Testis (tissue), 3 donors: ENCODE measurements around the gene CERT1. TPM values are rescaled to one million over a fixed set of nuclear protein-coding genes. Genes with fewer than 3 reads are reported as not detected.
"Not testable (repeated sequence)": the region's sequence is repeated elsewhere in the genome, so short reads cannot be mapped to it uniquely, and the experiment has no call there.

Source experiments
- DNase-seq: peaks from one replicate; pipeline ENCODE4 v3.0.0-alpha.2; 2019
- H3K27ac ChIP-seq, 2 donors: fragments of 200-600 bp; sonication (generic); one replicate each; pipeline ENCODE4 v1.5.1; 2019
- H3K27me3 ChIP-seq: fragments of 200-600 bp; sonication (generic); one replicate; pipeline ENCODE4 v1.5.1; 2019
- H3K36me3 ChIP-seq: fragments of 200-600 bp; sonication (generic); one replicate; pipeline ENCODE4 v1.5.1; 2017; ENCODE audit warnings: low read depth; ENCODE audit errors: missing control alignments
- H3K4me1 ChIP-seq: fragments of 200-600 bp; sonication (generic); one replicate; pipeline ENCODE4 v1.5.1; 2019
- H3K4me3 ChIP-seq, 2 donors: fragments of 200-600 bp; sonication (generic); one replicate each; pipeline ENCODE4 v1.5.1; 2017 to 2019
- H3K9me3 ChIP-seq: fragments of 200-600 bp; sonication (generic); one replicate; pipeline ENCODE4 v1.5.1; 2017
- POLR2A ChIP-seq: fragments of 450-650 bp; IDR thresholded peaks from one replicate; pipeline ENCODE4 v1.6.1; 2017; ENCODE audit warnings: antibody characterized with exemption, mild to moderate bottlenecking, moderate library complexity
- WGBS, 2 donors: methylation state at CpG; one replicate each; pipeline ENCODE4 v1.1.5; 2018; 5-methylcytosine and 5-hydroxymethylcytosine counted together
- intact Hi-C: fragments of 100-400 bp; cut with DNase I; formaldehyde crosslinking; loops from one replicate; pipeline ENCODE4 v1.15.1; 2023; ENCODE audit warnings: low total_unique reads
- polyA plus RNA-seq: library from polyadenylated mRNA; stranded (reverse); fragments of 350-450 nt; fragmentation: Illumina TruSeq; extraction: RNeasy Lipid Tissue Mini Kit (QIAGEN cat#74804); gene quantifications from one replicate; pipeline ENCODE4 v1.2.3, GENCODE V29; 2014; ENCODE audit warnings: low read depth, low replicate concordance; ENCODE audit not compliant: insufficient read depth
- total RNA-seq, 2 donors: library from RNA; depleted of rRNA; stranded (reverse); fragments of >200 nt; gene quantifications; one replicate each; pipeline ENCODE4 v1.2.3, GENCODE V29; 2016
- TF ChIP-seq, protein P1 (sequence below), 3 experiments: fragments of 450-650 bp in 2 of 3; fragments of 200-600 bp in 1 of 3; sonication (generic) in 1 of 3; IDR thresholded peaks; one replicate each; pipeline ENCODE4 v1.5.1; 2016 to 2019; ENCODE audit warnings: antibody characterized with exemption in 3 of 3, mild to moderate bottlenecking in 2 of 3, moderate library complexity in 1 of 3

Gene CERT1
- total and polyA plus RNA-seq, 3 donors from 2014 or later, result 45.0 to 61.3 (median 51.3) TPM

- no peaks in the 10 kb centered on the region for H3K9me3 ChIP-seq
- peak overlapping the region; percentile 91 to 97 for H3K4me3 ChIP-seq
- H3K27ac ChIP-seq, result peak overlapping the region; percentile 88 to 98
- TF ChIP-seq POLR2A, result no peak
- TF ChIP-seq, protein P1, sequence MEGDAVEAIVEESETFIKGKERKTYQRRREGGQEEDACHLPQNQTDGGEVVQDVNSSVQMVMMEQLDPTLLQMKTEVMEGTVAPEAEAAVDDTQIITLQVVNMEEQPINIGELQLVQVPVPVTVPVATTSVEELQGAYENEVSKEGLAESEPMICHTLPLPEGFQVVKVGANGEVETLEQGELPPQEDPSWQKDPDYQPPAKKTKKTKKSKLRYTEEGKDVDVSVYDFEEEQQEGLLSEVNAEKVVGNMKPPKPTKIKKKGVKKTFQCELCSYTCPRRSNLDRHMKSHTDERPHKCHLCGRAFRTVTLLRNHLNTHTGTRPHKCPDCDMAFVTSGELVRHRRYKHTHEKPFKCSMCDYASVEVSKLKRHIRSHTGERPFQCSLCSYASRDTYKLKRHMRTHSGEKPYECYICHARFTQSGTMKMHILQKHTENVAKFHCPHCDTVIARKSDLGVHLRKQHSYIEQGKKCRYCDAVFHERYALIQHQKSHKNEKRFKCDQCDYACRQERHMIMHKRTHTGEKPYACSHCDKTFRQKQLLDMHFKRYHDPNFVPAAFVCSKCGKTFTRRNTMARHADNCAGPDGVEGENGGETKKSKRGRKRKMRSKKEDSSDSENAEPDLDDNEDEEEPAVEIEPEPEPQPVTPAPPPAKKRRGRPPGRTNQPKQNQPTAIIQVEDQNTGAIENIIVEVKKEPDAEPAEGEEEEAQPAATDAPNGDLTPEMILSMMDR (IDR thresholded peaks at IDR 0.05), result peak in 1 of 3 experiments; percentile 43
- intact Hi-C loops, result no loop called here
- WGBS, 2 donors, result 3 to 5% methylated on average over 12 of the region's 12 CpGs
- H3K36me3 ChIP-seq, result no peaks in the 10 kb centered on the region
- H3K27me3 ChIP-seq, result no peaks in the 10 kb centered on the region
- peaks cover 11% of the 10 kb centered on the region for H3K4me1 ChIP-seq
- DNase-seq, result no peak
Measured at GRCh38 chr5:75335952-75336614, 175.3 kb downstream of the CERT1 start.

- no peak overlapping the region for H3K4me3 ChIP-seq
- 42 to 50% methylated on average over 2 of the region's 2 CpGs for WGBS, 2 donors
- intact Hi-C loops, result no loop called here
- no peaks in the 10 kb centered on the region for H3K36me3 ChIP-seq
- H3K27me3 ChIP-seq, result no peaks in the 10 kb centered on the region
- DNase-seq, result no peak
- TF ChIP-seq POLR2A, result no peak
- TF ChIP-seq, protein P1 (IDR thresholded peaks at IDR 0.05), result no peak
- peak overlapping the region in 1 of 2 donors; percentile 88 for H3K27ac ChIP-seq
- no peaks in the 10 kb centered on the region for H3K9me3 ChIP-seq
- H3K4me1 ChIP-seq, result peaks cover 11% of the 10 kb centered on the region
Measured at GRCh38 chr5:75335486-75335885, 175.9 kb downstream of the CERT1 start.

- intact Hi-C loops, result not testable (repeated sequence)
- H3K4me3 ChIP-seq, result peak overlapping the region in 1 of 2 donors; percentile 17
- 64 to 78% methylated on average over 10 of the region's 10 CpGs for WGBS, 2 donors
Measured at GRCh38 chr5:75334413-75334812, 177.0 kb downstream of the CERT1 start.

GRCh38 chr5:75333759-75334158, 177.7 kb downstream of the CERT1 start:
- H3K27me3 ChIP-seq, intact Hi-C loops, DNase-seq, H3K9me3 ChIP-seq, H3K27ac ChIP-seq, H3K36me3 ChIP-seq: not testable (repeated sequence)
- Histone ChIP-seq H3K4me1 (peaks cover 11% of the 10 kb centered on the region), H3K4me3 (peak overlapping the region in 1 of 2 donors; percentile 39)
- WGBS, 2 donors, result 71 to 80% methylated on average over 1 to 22 of the region's 23 CpGs

More at GRCh38 chr5:75334413-75334812, 177.0 kb downstream of the CERT1 start:
- H3K27ac ChIP-seq, H3K27me3 ChIP-seq, H3K9me3 ChIP-seq, H3K36me3 ChIP-seq, DNase-seq: not testable (repeated sequence)
- peaks cover 11% of the 10 kb centered on the region for H3K4me1 ChIP-seq

DNA sequence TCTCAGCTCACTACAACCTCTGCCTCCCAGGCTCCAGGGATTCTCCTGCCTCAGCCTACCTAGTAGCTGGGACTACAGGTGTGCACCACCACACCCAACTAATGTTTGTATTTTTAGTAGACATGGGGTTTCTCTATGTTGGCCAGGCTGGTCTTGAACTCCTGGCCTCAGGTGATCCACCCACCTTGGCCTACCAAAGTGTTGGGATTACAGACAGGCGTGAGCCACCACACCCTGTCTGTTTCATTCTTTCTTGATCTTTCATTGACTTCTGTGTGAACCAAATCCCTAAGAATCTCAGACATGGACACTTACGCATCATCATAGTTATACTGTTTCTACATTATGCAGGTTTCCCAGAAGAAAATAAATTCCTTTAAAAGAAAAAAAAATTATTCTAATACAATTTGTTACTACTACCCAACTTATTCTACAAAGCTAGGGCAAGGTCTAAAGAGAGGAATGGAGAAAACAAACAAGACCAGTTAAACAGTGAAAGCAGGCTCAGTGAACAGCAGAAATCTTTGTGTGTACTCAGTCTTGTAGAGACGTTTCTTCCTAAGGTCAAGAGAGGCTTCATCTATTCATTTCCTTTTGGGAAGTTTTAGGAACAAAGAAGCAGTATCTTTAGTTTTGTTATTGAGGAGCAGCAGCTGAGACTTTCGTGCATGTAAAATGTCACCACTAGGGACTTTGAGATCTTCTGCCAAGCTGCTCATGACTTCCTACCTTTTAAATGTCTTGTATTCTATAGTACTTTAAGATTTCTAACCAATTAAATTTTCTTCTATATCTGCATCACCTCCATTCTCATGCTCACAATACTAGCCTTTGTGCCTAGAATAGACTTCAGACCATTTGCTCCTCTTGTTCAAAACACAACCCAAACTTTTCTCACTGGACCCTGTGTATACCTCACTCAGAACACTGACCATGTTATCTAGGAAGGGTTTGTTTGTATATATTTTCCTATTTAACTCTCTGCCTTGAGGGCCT, 180.0 kb downstream of the CERT1 start:
- WGBS, 2 donors, result 68 to 72% methylated on average over 4 of the region's 4 CpGs

More for the DNA sequence above, 180.0 kb downstream of the CERT1 start:
- Histone ChIP-seq H3K27me3 (no peaks in the 10 kb centered on the region), H3K4me3 (no peak overlapping the region), H3K36me3 (no peaks in the 10 kb centered on the region), H3K4me1 (peaks cover 4% of the 10 kb centered on the region), H3K9me3 (no peaks in the 10 kb centered on the region), H3K27ac (no peak overlapping the region)
- no peak for DNase-seq
- intact Hi-C loops, result no loop called here
- TF ChIP-seq, protein P1 (IDR thresholded peaks at IDR 0.05), result no peak
- no peak for TF ChIP-seq POLR2A
